PC-3 (cell line): ENCODE data around the gene GLG1. TPM values are rescaled to one million over a fixed set of nuclear protein-coding genes. Genes with fewer than 3 reads are reported as not detected.
"Not testable (repeated sequence)": the region's sequence is repeated elsewhere in the genome, so short reads cannot be mapped to it uniquely, and the experiment has no call there.

ENCODE experiments used
- ATAC-seq: fragments of 200-7000 bp; cut with Tn5 transposase; 2 replicates; pipeline ENCODE4 v1.9.1; 2020; ENCODE audit warnings: mild to moderate bottlenecking, moderate library complexity
- BruUV-seq: library from RNA; stranded (reverse); fragments of 400-500 nt; replicated peaks from 2 replicates; lab custom pipeline; 2021; lab: Mats Ljungman, UMichigan
- CTCF ChIA-PET: fragments of 300-600 bp; sonication (Branson Sonifier 250); formaldehyde crosslinking; loops from one replicate; lab custom pipeline; 2022; ENCODE audit warnings: antibody characterized with exemption; lab: Charles Lee
- POLR2A ChIA-PET: fragments of 300-600 bp; sonication (Branson Sonifier 250); formaldehyde crosslinking; loops from one replicate; lab custom pipeline; 2022; ENCODE audit warnings: antibody characterized with exemption; ENCODE audit not compliant: unreplicated experiment; lab: Charles Lee
- DNase-seq: peaks from one replicate; pipeline ENCODE4 v3.0.0-alpha.2; 2015
- H2AFZ ChIP-seq: fragments of 300-600 bp; sonication (generic); 2 replicates; pipeline ENCODE4 v1.6.0; 2016; ENCODE audit warnings: antibody characterized with exemption, low read length
- H3F3A ChIP-seq: fragments of 300-600 bp; sonication (generic); one replicate; pipeline ENCODE4 v1.6.0; 2017; ENCODE audit warnings: antibody characterized with exemption, low read length, control low read depth, mild to moderate bottlenecking; ENCODE audit not compliant: unreplicated experiment
- H3K27ac ChIP-seq: fragments of 300-600 bp; sonication (generic); 2 replicates; pipeline ENCODE4 v1.5.1; 2016; ENCODE audit warnings: mild to moderate bottlenecking, low read length
- H3K27me3 ChIP-seq: fragments of 300-600 bp; sonication (generic); 2 replicates; pipeline ENCODE4 v1.6.1; 2016; ENCODE audit warnings: low read length, mixed read lengths
- H3K36me3 ChIP-seq: fragments of 300-600 bp; sonication (generic); 2 replicates; pipeline ENCODE4 v1.6.1; 2016; ENCODE audit warnings: low read depth, mixed run types, low read length, mixed read lengths
- H3K4me1 ChIP-seq: fragments of 300-600 bp; sonication (generic); 2 replicates; pipeline ENCODE4 v1.5.1; 2016; ENCODE audit warnings: low read length; ENCODE audit not compliant: insufficient read depth
- H3K4me2 ChIP-seq: fragments of 300-600 bp; sonication (generic); 2 replicates; pipeline ENCODE4 v1.6.0; 2016; ENCODE audit warnings: low read length
- H3K4me3 ChIP-seq: fragments of 300-600 bp; sonication (generic); 2 replicates; pipeline ENCODE4 v1.5.1; 2016; ENCODE audit warnings: mild to moderate bottlenecking, low read length, mixed read lengths
- H3K79me2 ChIP-seq: fragments of 300-600 bp; sonication (generic); 2 replicates; pipeline ENCODE4 v1.6.1; 2017; ENCODE audit warnings: low read length, mixed read lengths
- H3K9ac ChIP-seq: fragments of 300-600 bp; sonication (generic); 2 replicates; pipeline ENCODE4 v1.6.0; 2016; ENCODE audit warnings: mild to moderate bottlenecking, low read length
- H3K9me2 ChIP-seq: fragments of 300-600 bp; sonication (generic); replicated peaks from 2 replicates; pipeline ENCODE4 v1.6.1; 2016; ENCODE audit warnings: mixed run types, low read length, mixed read lengths
- H3K9me3 ChIP-seq: fragments of 300-600 bp; sonication (generic); 2 replicates; pipeline ENCODE4 v1.6.1; 2016; ENCODE audit warnings: low read length, mixed read lengths
- H4K20me1 ChIP-seq: fragments of 300-600 bp; sonication (generic); 2 replicates; pipeline ENCODE4 v1.6.1; 2016; ENCODE audit warnings: low read length, mixed read lengths
- EZH2 ChIP-seq: fragments of 300-600 bp; sonication (generic); IDR thresholded peaks from one replicate; pipeline ENCODE4 v1.6.1; 2017; ENCODE audit warnings: antibody characterized with exemption, mild to moderate bottlenecking, low read length; ENCODE audit not compliant: unreplicated experiment
- EZH2phosphoT487 ChIP-seq: fragments of 300-600 bp; sonication (generic); IDR thresholded peaks from 2 replicates; pipeline ENCODE4 v1.6.1; 2018; ENCODE audit warnings: mild to moderate bottlenecking, antibody characterized with exemption, low read length, borderline replicate concordance
- intact Hi-C: fragments of 100-400 bp; cut with micrococcal nuclease; formaldehyde crosslinking; loops from 2 replicates; pipeline ENCODE4 v1.9.0; 2023
- total RNA-seq: library from RNA; depleted of rRNA; stranded (reverse); fragments of >200 nt; gene quantifications from 2 replicates; pipeline ENCODE4 v1.2.3, GENCODE V29; 2014
- TF ChIP-seq, protein P1 (sequence below): fragments of 300-600 bp; sonication (generic); conservative IDR thresholded peaks from 2 replicates; pipeline ENCODE4 v1.5.1; 2017; ENCODE audit warnings: antibody characterized with exemption, low read depth, mild to moderate bottlenecking, low read length

GLG1 gene
- total RNA-seq, 1 experiment from 2014 or later: 63.5 TPM

DNA sequence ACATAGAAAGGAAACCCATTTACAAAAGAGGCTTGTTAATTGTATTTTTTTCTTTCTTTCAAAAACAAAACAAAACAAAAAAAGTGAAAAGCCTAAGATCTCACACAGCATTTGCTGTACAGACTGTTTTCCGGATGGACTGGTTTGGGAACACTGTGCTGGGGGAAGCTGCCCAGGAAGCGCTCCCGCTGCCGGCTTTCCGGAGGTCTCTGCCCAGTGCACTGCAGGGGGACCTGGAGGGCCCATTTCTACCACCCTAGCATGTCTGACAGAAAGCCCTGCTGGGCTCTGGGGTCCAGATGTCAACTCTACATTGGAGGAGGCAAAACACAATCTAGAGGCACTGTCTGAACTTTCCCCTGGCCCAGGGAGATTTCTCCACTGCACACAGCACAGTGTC, 159.3 kb downstream of the GLG1 start:
- no peak overlapping the region for H3K4me3 ChIP-seq
- ChIA-PET POLR2A (no interaction called here), CTCF (no interaction called here)
- H3K36me3 ChIP-seq: 0 out of 2 replicates have a peak, but pooled peaks cover 2% of the 10 kb centered on the region
- no peak for DNase-seq
- no peak for ATAC-seq
- H3K9me2 ChIP-seq: no peaks in the 10 kb centered on the region
- no peaks in the 10 kb centered on the region for H3K27me3 ChIP-seq
- BruUV-seq: no TSS peak
- H3K9ac ChIP-seq: no peak overlapping the region
- no peak overlapping the region for H2AFZ ChIP-seq
- no peak for TF ChIP-seq EZH2
- no peaks in the 10 kb centered on the region for H3K79me2 ChIP-seq
- peaks cover 6% of the 10 kb centered on the region for H3F3A ChIP-seq
- no peaks in the 10 kb centered on the region for H4K20me1 ChIP-seq
- no peak overlapping the region for H3K27ac ChIP-seq
- H3K4me2 ChIP-seq: no peak overlapping the region
- peaks cover 25% of the 10 kb centered on the region for H3K4me1 ChIP-seq
- no peaks in the 10 kb centered on the region for H3K9me3 ChIP-seq
- intact Hi-C loops: loop anchor here (10.0 kb wide), 1 partner anchor 177 kb away; no protein-coding TSS in a partner anchor

DNA sequence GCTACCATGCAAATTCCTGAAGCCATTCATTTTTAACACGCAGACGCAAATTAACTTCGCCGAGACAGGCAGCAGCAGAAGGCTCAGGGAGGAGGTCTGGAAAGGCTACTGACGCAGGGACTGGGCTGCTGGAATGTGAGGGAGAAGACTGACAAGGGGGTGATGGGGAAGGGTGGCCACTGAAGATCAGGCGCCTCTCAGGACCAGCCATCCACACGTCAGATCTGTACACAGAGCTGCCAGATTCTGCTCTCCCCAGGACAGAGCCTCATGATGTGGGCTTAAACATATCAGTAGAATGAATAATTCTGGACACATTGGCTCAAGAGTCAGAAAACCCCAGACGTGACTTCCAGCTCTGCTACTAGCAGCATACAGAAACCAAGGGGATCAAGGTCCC, 160.0 kb downstream of the GLG1 start:
- Histone ChIP-seq H3K4me1 (peaks cover 25% of the 10 kb centered on the region), H3F3A (peaks cover 6% of the 10 kb centered on the region), H3K27ac (no peak overlapping the region), H2AFZ (no peak overlapping the region), H3K79me2 (no peaks in the 10 kb centered on the region), H3K4me3 (no peak overlapping the region), H3K9me2 (no peaks in the 10 kb centered on the region), H3K9ac (no peak overlapping the region), H3K9me3 (no peaks in the 10 kb centered on the region), H3K4me2 (no peak overlapping the region), H3K36me3 (0 out of 2 replicates have a peak, but pooled peaks cover under 1% of the 10 kb centered on the region), H4K20me1 (no peaks in the 10 kb centered on the region), H3K27me3 (no peaks in the 10 kb centered on the region)
- DNase-seq (no peak), ATAC-seq (no peak)
- intact Hi-C loops: loop anchor here (10.0 kb wide), 1 partner anchor 178 kb away; no protein-coding TSS in a partner anchor
- TF ChIP-seq, protein P1, sequence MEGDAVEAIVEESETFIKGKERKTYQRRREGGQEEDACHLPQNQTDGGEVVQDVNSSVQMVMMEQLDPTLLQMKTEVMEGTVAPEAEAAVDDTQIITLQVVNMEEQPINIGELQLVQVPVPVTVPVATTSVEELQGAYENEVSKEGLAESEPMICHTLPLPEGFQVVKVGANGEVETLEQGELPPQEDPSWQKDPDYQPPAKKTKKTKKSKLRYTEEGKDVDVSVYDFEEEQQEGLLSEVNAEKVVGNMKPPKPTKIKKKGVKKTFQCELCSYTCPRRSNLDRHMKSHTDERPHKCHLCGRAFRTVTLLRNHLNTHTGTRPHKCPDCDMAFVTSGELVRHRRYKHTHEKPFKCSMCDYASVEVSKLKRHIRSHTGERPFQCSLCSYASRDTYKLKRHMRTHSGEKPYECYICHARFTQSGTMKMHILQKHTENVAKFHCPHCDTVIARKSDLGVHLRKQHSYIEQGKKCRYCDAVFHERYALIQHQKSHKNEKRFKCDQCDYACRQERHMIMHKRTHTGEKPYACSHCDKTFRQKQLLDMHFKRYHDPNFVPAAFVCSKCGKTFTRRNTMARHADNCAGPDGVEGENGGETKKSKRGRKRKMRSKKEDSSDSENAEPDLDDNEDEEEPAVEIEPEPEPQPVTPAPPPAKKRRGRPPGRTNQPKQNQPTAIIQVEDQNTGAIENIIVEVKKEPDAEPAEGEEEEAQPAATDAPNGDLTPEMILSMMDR: no peak
- TF ChIP-seq EZH2: no peak
- no peak for TF ChIP-seq EZH2phosphoT487
- POLR2A ChIA-PET: no interaction called here
- CTCF ChIA-PET: no interaction called here
- no TSS peak for BruUV-seq

- H4K20me1 ChIP-seq, H3K79me2 ChIP-seq, ATAC-seq, H3K36me3 ChIP-seq, H3F3A ChIP-seq, H3K9me2 ChIP-seq, POLR2A ChIA-PET, H2AFZ ChIP-seq, H3K4me2 ChIP-seq, H3K9ac ChIP-seq, H3K4me1 ChIP-seq, H3K4me3 ChIP-seq, DNase-seq, H3K9me3 ChIP-seq, CTCF ChIA-PET, BruUV-seq, H3K27ac ChIP-seq, H3K27me3 ChIP-seq: not testable (repeated sequence)
- intact Hi-C loops: loop anchor here (10.0 kb wide), 1 partner anchor 181 kb away; no protein-coding TSS in a partner anchor
Measured at GRCh38 chr16:74443624-74444346, 163.1 kb downstream of the GLG1 start.
